GM18507 (cell line): Measurements from ENCODE around the gene PF4V1.

Experiments used
- DNase-seq: peaks from one replicate; pipeline ENCODE4 v3.0.0; 2011; ENCODE audit warnings: low read depth; ENCODE audit not compliant: insufficient read length; ENCODE audit errors: extremely low spot score
- FAIRE-seq: peaks from 2 replicates; lab custom pipeline; 2011; peaks lifted over from hg19 to GRCh38; lab: Jason Lieb, UNC

Gene PF4V1, protein sequence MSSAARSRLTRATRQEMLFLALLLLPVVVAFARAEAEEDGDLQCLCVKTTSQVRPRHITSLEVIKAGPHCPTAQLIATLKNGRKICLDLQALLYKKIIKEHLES

DNA sequence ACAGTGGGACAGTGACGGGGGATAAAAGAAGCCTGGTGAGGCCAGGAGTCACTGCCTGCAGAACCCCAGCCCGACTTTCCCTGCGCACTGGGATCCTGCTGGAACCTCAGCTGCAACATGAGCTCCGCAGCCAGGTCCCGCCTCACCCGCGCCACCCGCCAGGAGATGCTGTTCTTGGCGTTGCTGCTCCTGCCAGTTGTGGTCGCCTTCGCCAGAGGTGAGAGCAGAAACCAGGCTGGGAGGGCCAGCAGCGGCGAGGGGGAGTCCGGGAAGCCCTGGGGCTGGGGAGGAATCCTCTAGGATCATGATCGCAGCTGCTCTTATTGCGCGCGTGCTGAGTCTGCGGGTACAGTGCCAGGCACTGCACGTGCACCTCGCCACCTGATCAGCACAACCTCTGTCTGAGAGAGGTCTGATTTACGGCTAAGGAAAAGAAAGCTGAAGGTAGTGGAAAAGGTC, at the start of gene PF4V1:
Gene PF4V1, plus strand, starts transcription at position 51 of the 459 bp plus-strand sequence. Its CDS starts 67 bp downstream, at position 118.
- DNase-seq = no peak
- no peak for FAIRE-seq

DNA sequence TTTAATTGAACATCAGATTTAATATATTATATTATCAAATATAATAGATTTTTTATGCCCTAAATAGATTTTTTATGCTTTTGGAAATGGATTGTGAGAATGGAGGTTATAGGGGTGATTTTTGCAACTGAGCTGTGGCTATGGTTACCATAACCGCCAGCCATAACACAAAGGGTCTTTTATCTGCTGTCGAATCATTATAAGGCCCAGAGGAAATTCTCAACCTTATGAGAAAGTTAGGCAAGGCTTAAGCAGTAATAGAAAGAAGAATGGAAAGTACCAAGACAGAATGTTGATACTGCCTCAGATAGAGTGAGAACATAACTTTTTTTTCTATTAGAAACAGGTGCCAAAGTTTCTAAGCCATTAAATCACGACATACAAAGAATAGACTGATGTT, 42.9 kb upstream of the PF4V1 start:
- FAIRE-seq = no peak
- DNase-seq = no peak

DNA sequence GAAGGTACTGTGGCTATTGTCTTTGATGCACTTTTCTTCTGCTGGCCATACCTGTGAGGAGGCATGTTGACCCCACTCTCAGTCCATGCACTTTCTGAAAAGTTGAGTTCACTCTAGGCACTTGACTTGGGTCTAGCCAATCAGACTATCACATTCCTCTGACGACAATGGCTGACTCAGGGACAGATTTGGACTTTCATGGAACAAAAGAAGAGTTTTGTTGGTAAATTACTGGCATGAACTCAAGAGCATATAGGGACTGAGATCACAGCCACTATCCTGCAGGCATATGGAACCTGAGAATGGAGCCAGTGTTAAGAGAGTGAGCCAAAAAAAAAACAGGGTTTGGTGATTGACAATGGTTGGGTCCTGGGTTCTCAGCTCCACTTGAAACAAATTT, 41.3 kb upstream of the PF4V1 start:
- no peak for DNase-seq
- FAIRE-seq = no peak

DNA sequence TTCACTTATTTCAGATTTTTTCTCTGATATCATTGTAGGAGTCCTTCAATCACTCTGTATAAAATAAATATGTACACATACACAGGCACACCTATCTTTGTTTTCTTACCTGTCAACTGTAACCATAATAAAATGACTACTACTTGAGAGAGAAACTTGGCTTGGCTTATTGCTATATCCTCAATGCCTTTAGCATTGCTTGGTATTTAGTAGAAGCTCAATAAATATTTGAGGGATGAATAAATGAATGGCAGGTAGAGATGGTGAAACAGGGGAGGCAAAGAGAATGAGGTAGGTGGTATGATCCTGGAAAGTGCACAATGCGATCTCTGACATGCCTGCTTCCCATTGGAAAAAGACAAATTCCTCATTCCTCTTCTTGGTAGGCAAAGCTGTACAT, 38.4 kb upstream of the PF4V1 start:
- FAIRE-seq = no peak
- no peak for DNase-seq

DNA sequence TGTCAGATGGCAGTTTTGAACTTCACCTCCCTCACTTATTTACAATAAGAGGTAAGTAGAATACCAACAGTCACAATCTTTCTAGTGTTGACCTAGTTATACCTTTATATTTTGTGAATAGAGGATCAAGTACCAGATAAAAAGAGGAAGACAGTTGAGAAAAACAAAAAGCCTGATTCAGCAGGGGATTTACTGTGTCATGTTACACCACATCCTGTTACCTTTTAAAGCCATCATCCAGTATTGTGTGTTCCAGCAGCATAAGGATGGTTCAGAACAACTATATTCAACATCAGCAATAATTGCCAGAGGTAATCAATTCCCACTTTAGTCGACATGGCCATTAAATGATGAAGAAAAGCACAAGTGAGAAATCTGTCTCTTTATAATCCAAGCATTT, 38.0 kb upstream of the PF4V1 start:
- DNase-seq (no peak), FAIRE-seq (no peak)

DNA sequence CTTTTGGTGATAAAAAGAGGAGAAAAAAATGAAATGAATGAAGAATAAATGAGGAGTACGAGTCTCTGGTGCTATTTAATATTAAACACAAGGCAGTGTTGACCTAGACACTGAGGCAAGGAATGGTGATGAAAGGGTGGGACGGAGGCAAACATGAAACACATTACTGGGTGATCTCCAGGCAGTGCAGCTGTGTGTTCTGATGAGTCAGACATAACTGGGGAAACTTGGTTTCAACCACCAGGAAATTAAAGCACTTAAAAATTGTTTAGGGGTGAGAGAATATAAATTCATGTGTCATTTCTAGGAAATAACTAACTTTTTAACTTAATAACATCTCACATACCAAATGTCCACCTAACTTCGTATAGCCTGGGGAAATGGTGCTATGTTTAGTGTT, 36.3 kb upstream of the PF4V1 start:
- FAIRE-seq (no peak), DNase-seq (no peak)

DNA sequence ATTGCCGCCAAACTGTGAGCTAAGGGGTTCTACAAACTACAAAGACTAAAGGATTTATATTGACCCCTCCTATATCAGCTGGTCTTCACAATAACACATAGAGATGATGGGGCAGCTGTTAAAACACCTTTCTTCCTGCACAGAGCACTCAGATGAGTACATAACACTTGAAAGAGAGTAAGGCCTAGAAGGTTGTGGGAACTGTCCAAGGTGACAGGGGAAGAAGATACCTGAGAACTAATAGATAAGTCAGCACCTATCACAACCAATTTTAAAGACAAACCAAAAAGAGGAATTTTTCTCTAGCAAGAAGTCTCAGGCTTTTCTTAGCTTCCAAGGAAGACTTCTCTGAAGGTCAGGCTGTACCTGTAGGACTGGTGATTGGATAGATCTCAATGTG, 35.8 kb upstream of the PF4V1 start:
- DNase-seq = no peak
- FAIRE-seq = no peak

DNA sequence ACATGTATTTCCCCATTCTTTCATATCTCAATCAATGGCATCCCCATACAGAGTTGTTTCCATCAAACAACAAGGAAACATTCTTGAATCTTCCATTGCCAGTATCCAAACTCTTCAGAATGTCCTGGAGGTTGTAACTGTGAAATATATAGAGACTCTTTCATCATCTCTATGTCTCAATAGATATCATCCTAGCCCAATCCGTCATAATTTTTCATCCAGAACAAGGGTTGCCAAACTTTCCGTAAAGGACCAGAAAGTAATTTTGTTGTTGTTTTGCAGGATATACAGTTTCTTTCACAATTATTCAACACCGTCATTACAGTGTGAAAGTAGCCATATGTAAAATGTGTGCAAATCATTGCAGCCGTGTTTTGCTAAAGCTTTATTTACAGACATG, 31.8 kb upstream of the PF4V1 start:
- FAIRE-seq (no peak), DNase-seq (no peak)

DNA sequence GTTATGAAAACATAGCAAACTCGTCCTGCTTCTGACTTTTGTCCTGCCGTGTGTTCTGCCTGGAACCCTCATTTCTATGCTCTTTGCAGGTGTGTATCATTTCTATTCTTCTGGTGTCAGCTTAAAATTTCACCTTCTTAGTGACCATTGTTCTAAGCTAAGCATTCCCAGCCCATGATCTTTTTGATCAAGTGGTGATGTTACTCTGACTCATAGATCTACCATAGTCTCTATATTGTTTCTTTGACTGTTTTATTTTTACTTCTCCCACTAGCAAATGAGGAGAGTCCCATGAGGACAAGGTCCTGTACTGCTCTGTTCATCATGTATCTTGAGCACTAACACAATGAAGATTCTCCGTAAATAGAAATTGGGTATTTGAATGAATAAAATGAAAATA, 30.7 kb upstream of the PF4V1 start:
- DNase-seq = no peak
- no peak for FAIRE-seq

DNA sequence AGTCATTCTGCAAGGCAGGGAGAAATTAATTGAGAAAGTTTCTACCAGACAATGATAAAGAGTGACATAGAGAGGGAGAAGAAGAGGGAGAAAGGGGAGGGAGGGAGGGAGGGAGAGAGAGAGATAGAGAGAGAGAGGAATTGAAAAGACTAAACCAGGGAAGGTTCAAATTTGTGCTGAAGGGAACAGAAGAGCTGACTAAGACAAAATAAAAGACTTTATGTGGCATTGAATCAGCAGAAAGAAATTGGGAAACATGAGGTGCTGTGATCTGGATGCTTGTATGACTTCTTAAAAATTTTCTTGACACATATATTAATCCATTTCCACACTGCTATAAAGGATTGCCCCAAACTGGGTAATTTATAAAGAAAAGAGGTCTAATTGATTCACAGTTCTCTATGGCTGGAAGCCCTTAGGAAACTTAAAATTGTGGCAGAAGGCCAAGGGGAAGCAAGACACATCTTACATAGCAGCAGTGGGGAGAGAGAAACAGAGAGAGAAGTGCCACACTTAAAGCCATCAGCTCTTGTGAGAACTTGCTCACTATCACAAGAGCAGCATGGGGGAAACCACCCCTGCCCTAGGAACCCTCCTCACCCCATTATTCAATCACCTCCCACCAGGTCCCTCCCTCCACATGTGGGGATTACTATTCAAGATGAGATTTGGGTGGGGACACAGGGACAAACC, 30.1 kb upstream of the PF4V1 start:
- FAIRE-seq (no peak), DNase-seq (no peak)

DNA sequence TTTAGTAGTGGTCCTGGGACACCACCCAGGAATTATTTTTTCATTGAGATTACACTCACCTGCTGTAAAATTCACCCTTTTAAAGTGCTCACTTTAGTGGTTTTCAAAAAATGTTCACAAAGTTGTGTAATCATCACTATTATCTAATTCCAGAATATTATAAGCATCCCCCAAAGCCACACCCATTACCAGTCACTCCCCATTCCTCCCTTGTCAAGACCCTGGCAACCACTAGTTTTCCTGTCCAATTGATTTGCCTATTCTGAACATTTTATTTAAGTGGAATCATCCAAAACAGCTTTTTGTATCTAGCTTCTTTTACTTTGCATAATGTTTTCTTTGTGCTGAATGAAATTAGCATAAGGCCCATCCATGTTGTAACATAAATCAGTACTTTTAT, 29.3 kb upstream of the PF4V1 start:
- DNase-seq (no peak), FAIRE-seq (no peak)

DNA sequence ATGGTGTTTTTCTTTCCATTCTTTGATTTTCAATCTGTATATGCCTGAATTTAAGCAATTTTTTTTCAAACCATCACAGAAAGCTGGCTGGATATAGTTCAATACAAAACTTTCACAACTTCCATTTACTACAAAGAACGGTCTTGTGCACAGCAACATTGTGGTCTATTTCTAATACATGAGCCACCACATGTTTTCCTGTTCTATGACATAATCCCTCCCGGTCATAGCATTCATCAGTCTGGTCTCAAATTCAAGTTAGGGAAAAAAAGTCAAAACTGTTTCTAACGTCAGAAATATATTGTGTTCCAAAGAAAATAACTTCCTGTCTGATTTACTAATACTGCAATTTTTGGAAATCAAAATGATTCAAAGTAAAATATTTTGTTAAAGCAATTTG, 24.1 kb upstream of the PF4V1 start:
- FAIRE-seq = no peak

DNA sequence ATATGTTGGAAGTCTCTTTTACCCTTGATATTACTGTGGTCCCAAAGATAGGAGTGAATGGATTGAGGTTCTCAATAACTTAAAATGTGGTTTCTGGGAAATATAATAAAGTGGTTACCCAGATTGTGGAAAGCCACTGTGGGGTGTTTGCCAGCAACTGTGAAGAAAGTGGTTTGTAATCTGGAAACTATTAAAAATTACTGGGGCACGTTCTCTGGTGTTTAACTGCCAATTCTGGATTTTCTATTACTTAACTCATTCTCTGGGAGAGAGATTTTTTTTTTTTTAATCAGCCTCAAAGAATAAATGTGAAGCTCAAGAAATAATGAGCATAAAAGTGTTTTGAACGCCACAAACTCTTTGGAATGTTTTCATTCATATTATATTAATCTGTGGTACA, 21.5 kb upstream of the PF4V1 start:
- FAIRE-seq (no peak), DNase-seq (no peak)

More for the DNA sequence above, 24.1 kb upstream of the PF4V1 start:
- DNase-seq = no peak

DNA sequence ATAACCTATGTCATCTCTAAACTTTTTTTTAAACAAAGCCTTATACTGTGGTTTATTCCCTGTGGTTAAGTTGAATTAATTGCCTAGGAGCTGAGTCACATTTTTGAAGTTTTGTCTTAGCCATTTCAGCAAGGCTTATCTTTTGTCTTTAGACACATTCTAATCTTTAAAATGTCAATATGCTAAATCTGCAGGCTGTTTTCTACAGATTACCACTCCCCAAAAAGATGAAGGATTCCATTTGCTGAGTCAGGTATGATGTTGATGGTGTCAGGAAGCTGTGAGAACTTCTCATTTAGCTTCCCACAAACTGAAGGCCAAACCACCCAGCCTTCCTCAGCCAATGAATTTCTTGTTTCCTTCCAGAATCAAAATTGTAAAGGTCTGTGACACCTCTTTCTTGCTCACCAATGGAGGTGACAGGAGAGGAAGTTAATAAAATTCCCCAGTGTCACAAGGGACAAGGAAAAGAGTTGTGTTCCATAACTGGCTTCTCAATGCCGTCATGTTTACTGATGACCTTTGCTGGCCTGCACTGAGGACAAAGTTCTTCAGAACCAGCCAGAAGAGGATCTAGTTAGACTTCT, 20.4 kb upstream of the PF4V1 start:
- no peak for DNase-seq
- FAIRE-seq = no peak

DNA sequence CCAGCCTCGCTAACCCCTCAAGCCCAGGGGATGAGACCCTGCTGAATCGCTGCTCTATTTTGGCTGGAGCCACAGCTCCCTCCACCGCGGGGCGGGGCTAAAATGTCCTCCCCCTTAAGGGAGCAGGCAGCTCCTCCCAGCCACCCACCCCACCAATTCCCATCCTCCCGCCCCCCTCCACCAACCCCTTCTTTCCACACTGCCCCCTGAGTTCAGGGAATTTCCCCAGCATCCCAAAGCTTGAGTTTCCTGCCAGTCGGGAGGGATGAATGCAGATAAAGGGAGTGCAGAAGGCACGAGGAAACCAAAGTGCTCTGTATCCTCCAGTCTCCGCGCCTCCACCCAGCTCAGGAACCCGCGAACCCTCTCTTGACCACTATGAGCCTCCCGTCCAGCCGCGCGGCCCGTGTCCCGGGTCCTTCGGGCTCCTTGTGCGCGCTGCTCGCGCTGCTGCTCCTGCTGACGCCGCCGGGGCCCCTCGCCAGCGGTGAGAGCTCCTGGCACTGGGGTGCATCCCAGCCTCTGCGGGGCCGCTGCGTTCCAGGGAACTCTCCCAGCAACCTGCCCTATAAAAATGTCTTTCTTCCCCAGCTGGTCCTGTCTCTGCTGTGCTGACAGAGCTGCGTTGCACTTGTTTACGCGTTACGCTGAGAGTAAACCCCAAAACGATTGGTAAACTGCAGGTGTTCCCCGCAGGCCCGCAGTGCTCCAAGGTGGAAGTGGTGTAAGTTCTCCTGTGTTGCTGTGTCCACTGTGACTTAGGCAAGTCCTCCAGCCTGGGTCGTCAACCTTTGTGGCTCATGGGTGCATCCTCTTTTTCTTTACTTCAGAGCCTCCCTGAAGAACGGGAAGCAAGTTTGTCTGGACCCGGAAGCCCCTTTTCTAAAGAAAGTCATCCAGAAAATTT, 16.5 kb upstream of the PF4V1 start, which contains the start of gene CXCL6:
Gene CXCL6, plus strand, starts transcription at position 306 of the 907 bp plus-strand sequence. Its CDS starts 73 bp downstream, at position 379.
- DNase-seq = no peak
- FAIRE-seq = no peak

DNA sequence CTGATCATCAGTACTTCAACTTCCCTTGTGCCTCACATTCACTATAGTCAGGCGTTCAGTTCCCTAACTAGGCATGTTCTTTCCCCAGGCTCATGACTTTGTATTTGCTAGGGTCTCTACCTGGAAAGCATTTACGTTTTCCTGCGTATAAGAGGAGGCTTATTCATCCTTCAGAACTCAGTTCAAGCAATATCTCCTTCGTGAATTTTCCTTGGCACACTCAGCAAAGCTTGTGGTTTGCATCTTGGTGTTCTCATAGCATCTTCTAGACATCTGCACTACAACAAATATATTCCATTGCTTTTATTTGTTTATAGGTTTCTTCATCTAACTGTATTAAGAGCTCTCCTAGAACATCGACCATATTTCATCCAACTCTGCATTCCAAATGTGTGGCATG, 14.0 kb upstream of the PF4V1 start:
- DNase-seq = no peak
- FAIRE-seq = no peak

DNA sequence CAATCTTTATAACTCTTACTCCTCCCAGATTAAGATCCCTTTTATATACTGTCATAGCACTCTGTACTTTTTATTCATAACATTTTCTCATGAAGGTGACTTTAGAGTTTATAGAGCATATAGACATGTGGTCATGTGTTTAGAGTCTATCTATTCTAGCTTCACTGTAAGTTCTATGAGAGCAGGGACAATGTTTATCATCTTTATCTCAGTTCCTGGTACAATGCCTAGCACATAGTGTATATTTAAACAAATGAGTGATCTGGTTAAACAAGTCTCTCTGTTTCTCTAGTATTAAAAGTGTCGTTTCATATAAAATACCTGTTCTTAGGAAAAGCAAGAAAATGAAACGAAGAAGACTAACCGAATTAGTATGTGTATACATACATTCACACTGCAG, 13.4 kb upstream of the PF4V1 start:
- DNase-seq (no peak), FAIRE-seq (no peak)

DNA sequence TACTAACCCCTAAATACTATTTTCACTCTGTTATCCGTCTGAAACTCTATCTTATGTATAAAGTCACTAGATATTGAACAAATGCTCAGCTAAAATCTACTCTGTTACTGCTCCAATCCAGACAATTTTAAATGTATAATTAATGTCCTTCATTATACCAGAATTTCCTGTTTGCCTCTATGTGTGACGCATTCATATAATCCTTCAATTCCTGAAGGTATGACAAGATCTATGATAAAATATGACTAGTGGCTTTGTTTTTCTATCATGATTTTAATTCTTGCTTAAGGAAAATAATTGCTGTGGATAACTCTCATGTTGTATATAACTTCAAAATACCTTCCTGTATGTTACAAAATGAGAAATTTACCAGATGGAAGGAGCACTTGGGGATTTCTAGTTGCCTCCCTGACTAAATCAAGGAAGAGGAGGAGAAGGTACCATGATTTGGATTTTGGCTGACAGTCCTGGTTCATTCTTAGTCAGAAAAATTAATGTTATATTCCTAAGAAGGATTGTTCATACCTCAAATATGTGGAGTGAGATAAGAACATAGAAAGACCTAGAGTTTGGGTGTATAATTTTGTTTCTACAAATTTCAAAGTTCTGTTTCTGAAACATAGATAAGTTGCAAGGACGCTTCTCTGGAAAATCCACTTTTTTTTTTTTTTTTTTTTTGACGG, 11.7 kb upstream of the PF4V1 start:
- no peak for DNase-seq
- no peak for FAIRE-seq

DNA sequence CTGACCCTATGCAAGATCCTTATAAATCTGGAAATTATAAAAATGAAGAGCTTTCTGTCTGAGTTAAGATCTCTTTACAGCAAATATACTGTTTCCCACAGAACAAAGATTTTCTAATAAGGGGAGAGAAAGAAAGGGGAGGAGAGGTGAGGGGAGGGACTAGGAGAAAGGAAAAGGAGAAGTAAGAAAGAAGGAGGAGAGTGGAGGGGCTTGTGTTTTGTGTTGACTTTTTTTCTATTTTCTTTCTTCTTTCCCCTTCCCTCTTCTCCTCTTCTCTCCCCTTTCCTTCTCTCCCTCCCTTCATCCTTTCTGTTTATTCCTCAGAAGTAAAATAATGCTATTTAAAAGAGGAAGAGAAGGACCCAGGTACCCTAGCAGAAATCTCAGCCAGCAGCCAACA, 10.4 kb upstream of the PF4V1 start:
- DNase-seq = no peak
- FAIRE-seq = no peak

DNA sequence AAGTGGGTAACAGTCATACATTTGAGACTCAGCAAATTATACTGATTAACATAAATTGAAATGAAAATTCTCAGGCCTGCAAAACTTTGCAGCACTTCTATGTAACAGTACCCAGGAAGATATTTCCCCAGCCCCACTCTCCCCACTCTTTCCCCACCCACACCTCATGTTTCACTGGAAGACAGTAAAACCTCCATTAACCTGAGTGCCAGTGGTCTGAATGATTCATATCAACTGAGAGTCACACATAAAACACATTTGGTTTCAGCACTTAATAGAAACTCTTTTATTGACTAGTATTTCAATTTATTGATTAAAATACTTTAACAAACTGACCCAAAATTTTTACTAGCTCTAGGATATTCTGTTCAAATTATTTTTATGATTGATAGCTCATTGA, 9.7 kb upstream of the PF4V1 start:
- DNase-seq (no peak), FAIRE-seq (no peak)
